Activated T-helper 1 cell treated with anti-CD3 and anti-CD28 coated beads, Interleukin-12 subunit alpha, Interleukin-12 subunit beta, Interleukin-2, Interleukin-4 antibody, amounts not matched to agents 30 ng/mL and 10 ng/mL and 1 ng/mL, durations not matched to agents 14 hours and 24 hours and 36 hours (primary cell): ENCODE data around the gene TNS1. TPM values are rescaled to one million over a fixed set of nuclear protein-coding genes. Genes with fewer than 3 reads are reported as not detected.

ENCODE experiments used
- DNase-seq: peaks from one replicate; pipeline ENCODE4 v3.0.0; 2021; ENCODE audit warnings: low spot score
- H3K27ac Mint-ChIP-seq: one replicate; pipeline ENCODE4 v1.8.0; 2021; ENCODE audit warnings: mild to moderate bottlenecking, mixed read lengths
- H3K27me3 Mint-ChIP-seq: one replicate; pipeline ENCODE4 v1.8.0; 2022; ENCODE audit warnings: mild to moderate bottlenecking, moderate library complexity, mixed read lengths; ENCODE audit not compliant: insufficient read depth
- H3K36me3 Mint-ChIP-seq: one replicate; pipeline ENCODE4 v1.8.0; 2021; ENCODE audit warnings: low read depth, mixed read lengths
- H3K4me1 Mint-ChIP-seq: one replicate; pipeline ENCODE4 v1.8.0; 2021; ENCODE audit warnings: low read depth, mixed read lengths
- H3K4me3 Mint-ChIP-seq: one replicate; pipeline ENCODE4 v1.8.0; 2021; ENCODE audit warnings: mild to moderate bottlenecking, moderate library complexity, mixed read lengths
- H3K9me3 Mint-ChIP-seq: one replicate; pipeline ENCODE4 v1.8.0; 2021; ENCODE audit warnings: mixed read lengths
- intact Hi-C: fragments of 100-400 bp; cut with micrococcal nuclease; formaldehyde crosslinking; loops from one replicate; pipeline ENCODE4 v1.15.1; 2024
- total RNA-seq: library from RNA; stranded (reverse); gene quantifications from 2 replicates; pipeline ENCODE4 v1.2.3, GENCODE V29; 2022

The TNS1 gene
- total RNA-seq, 1 donor from 2014 or later: 0.41 TPM

- no peaks in the 10 kb centered on the region for H3K9me3 Mint-ChIP-seq
These were observed 44.5 kb downstream of the TNS1 start for GRCh38 chr2:217958206-217958883.

GRCh38 chr2:217956586-217957457 is 46.0 kb downstream of the TNS1 start:
- Mint-ChIP-seq H3K27me3 (peaks cover 6% of the 10 kb centered on the region), H3K4me1 (no peaks in the 10 kb centered on the region), H3K27ac (no peak overlapping the region), H3K9me3 (no peaks in the 10 kb centered on the region), H3K36me3 (no peaks in the 10 kb centered on the region), H3K4me3 (no peak overlapping the region)
- DNase-seq: no peak
- intact Hi-C loops: no loop called here

More at GRCh38 chr2:217958206-217958883, 44.5 kb downstream of the TNS1 start:
- H3K36me3 Mint-ChIP-seq: no peaks in the 10 kb centered on the region
- no peak for DNase-seq
- no peak overlapping the region for H3K4me3 Mint-ChIP-seq
- intact Hi-C loops: no loop called here
- no peaks in the 10 kb centered on the region for H3K4me1 Mint-ChIP-seq
- H3K27me3 Mint-ChIP-seq: peaks cover 9% of the 10 kb centered on the region
- H3K27ac Mint-ChIP-seq: no peak overlapping the region

GRCh38 chr2:217955881-217956493 is 46.8 kb downstream of the TNS1 start:
- H3K9me3 Mint-ChIP-seq: no peaks in the 10 kb centered on the region
- H3K27ac Mint-ChIP-seq: no peak overlapping the region
- H3K4me3 Mint-ChIP-seq: no peak overlapping the region
- peaks cover 5% of the 10 kb centered on the region for H3K27me3 Mint-ChIP-seq
- no peak for DNase-seq
- intact Hi-C loops: no loop called here
- no peaks in the 10 kb centered on the region for H3K36me3 Mint-ChIP-seq
- no peaks in the 10 kb centered on the region for H3K4me1 Mint-ChIP-seq

GRCh38 chr2:217954971-217955740 is 47.6 kb downstream of the TNS1 start:
- no peaks in the 10 kb centered on the region for H3K36me3 Mint-ChIP-seq
- H3K4me3 Mint-ChIP-seq: no peak overlapping the region
- intact Hi-C loops: no loop called here
- peaks cover 5% of the 10 kb centered on the region for H3K27me3 Mint-ChIP-seq
- no peak for DNase-seq
- no peaks in the 10 kb centered on the region for H3K4me1 Mint-ChIP-seq
- no peak overlapping the region for H3K27ac Mint-ChIP-seq
- no peaks in the 10 kb centered on the region for H3K9me3 Mint-ChIP-seq

GRCh38 chr2:217954469-217954868 is 48.3 kb downstream of the TNS1 start:
- H3K9me3 Mint-ChIP-seq: no peaks in the 10 kb centered on the region
- peaks cover 5% of the 10 kb centered on the region for H3K27me3 Mint-ChIP-seq
- no peak overlapping the region for H3K4me3 Mint-ChIP-seq
- H3K27ac Mint-ChIP-seq: no peak overlapping the region
- no peaks in the 10 kb centered on the region for H3K36me3 Mint-ChIP-seq
- no peaks in the 10 kb centered on the region for H3K4me1 Mint-ChIP-seq
- no peak for DNase-seq
- intact Hi-C loops: no loop called here

GRCh38 chr2:217954051-217954450 is 48.7 kb downstream of the TNS1 start:
- H3K4me3 Mint-ChIP-seq: no peak overlapping the region
- no peak for DNase-seq
- intact Hi-C loops: no loop called here
- H3K4me1 Mint-ChIP-seq: no peaks in the 10 kb centered on the region
- peaks cover 5% of the 10 kb centered on the region for H3K27me3 Mint-ChIP-seq
- no peaks in the 10 kb centered on the region for H3K36me3 Mint-ChIP-seq
- H3K9me3 Mint-ChIP-seq: no peaks in the 10 kb centered on the region
- H3K27ac Mint-ChIP-seq: no peak overlapping the region

GRCh38 chr2:217953531-217953932 is 49.3 kb downstream of the TNS1 start:
- Mint-ChIP-seq H3K4me3 (no peak overlapping the region), H3K27me3 (peaks cover 5% of the 10 kb centered on the region), H3K4me1 (no peaks in the 10 kb centered on the region), H3K36me3 (no peaks in the 10 kb centered on the region), H3K9me3 (no peaks in the 10 kb centered on the region), H3K27ac (no peak overlapping the region)
- no peak for DNase-seq
- intact Hi-C loops: no loop called here

- no peak for DNase-seq
- intact Hi-C loops: no loop called here
- Mint-ChIP-seq H3K4me1 (no peaks in the 10 kb centered on the region), H3K36me3 (no peaks in the 10 kb centered on the region), H3K4me3 (no peak overlapping the region), H3K27me3 (peaks cover 5% of the 10 kb centered on the region), H3K27ac (no peak overlapping the region), H3K9me3 (no peaks in the 10 kb centered on the region)
These were observed 49.7 kb downstream of the TNS1 start for GRCh38 chr2:217953011-217953481.

- Mint-ChIP-seq H3K27me3 (peaks cover 5% of the 10 kb centered on the region), H3K9me3 (no peaks in the 10 kb centered on the region), H3K27ac (no peak overlapping the region), H3K4me3 (no peak overlapping the region), H3K36me3 (no peaks in the 10 kb centered on the region), H3K4me1 (no peaks in the 10 kb centered on the region)
- DNase-seq: no peak
- intact Hi-C loops: no loop called here
These were observed 50.4 kb downstream of the TNS1 start for GRCh38 chr2:217952409-217952808.

- Mint-ChIP-seq H3K36me3 (no peaks in the 10 kb centered on the region), H3K27me3 (peaks cover 5% of the 10 kb centered on the region), H3K4me1 (no peaks in the 10 kb centered on the region), H3K4me3 (no peak overlapping the region), H3K27ac (no peak overlapping the region), H3K9me3 (no peaks in the 10 kb centered on the region)
- intact Hi-C loops: no loop called here
- no peak for DNase-seq
These were observed 51.1 kb downstream of the TNS1 start for GRCh38 chr2:217951521-217952247.

GRCh38 chr2:217951091-217951490 is 51.7 kb downstream of the TNS1 start:
- peaks cover 5% of the 10 kb centered on the region for H3K27me3 Mint-ChIP-seq
- H3K4me1 Mint-ChIP-seq: no peaks in the 10 kb centered on the region
- no peak overlapping the region for H3K27ac Mint-ChIP-seq
- no peak overlapping the region for H3K4me3 Mint-ChIP-seq
- no peaks in the 10 kb centered on the region for H3K36me3 Mint-ChIP-seq
- intact Hi-C loops: no loop called here
- H3K9me3 Mint-ChIP-seq: no peaks in the 10 kb centered on the region
- no peak for DNase-seq

- Mint-ChIP-seq H3K27me3 (peaks cover 4% of the 10 kb centered on the region), H3K4me3 (no peak overlapping the region), H3K27ac (no peak overlapping the region), H3K4me1 (no peaks in the 10 kb centered on the region), H3K9me3 (no peaks in the 10 kb centered on the region), H3K36me3 (no peaks in the 10 kb centered on the region)
- DNase-seq: no peak
- intact Hi-C loops: no loop called here
These were observed 52.4 kb downstream of the TNS1 start for GRCh38 chr2:217950401-217950871.
